Progenitor cell of endocrine pancreas (in vitro differentiated cells): ENCODE data around the gene CCDC171. TPM values are rescaled to one million over a fixed set of nuclear protein-coding genes. Genes with fewer than 3 reads are reported as not detected.
A peak's percentile ranks its signal among the peaks of the same experiment; 100 is the strongest.

Experiments
- DNase-seq: peaks from one replicate; pipeline ENCODE4 v3.0.0; 2021; ENCODE audit warnings: low spot score; ENCODE audit not compliant: unreplicated experiment
- H3K27ac Mint-ChIP-seq: 2 replicates; pipeline ENCODE4 v1.8.0; 2021; ENCODE audit warnings: mild to moderate bottlenecking, moderate library complexity, mixed read lengths
- H3K27me3 Mint-ChIP-seq: 2 replicates; pipeline ENCODE4 v1.8.0; 2021; ENCODE audit warnings: mixed read lengths
- H3K36me3 Mint-ChIP-seq: 2 replicates; pipeline ENCODE4 v1.8.0; 2022; ENCODE audit warnings: mixed read lengths; ENCODE audit not compliant: insufficient read depth
- H3K4me1 Mint-ChIP-seq: 2 replicates; pipeline ENCODE4 v1.8.0; 2021; ENCODE audit warnings: low read depth, mixed read lengths
- H3K4me3 Mint-ChIP-seq: 2 replicates; pipeline ENCODE4 v1.8.0; 2021; ENCODE audit warnings: low read depth, mild to moderate bottlenecking, moderate library complexity, mixed read lengths
- H3K9me3 Mint-ChIP-seq: 2 replicates; pipeline ENCODE4 v1.8.0; 2021; ENCODE audit warnings: low read depth, mixed read lengths
- CTCF ChIP-seq: fragments of 200-600 bp; sonication (generic); IDR thresholded peaks from one replicate; pipeline ENCODE4 v1.5.0; 2021; ENCODE audit warnings: antibody characterized with exemption, mild to moderate bottlenecking; ENCODE audit not compliant: unreplicated experiment
- total RNA-seq: library from RNA; stranded (reverse); gene quantifications from 2 replicates; pipeline ENCODE4 v1.2.1, GENCODE V29; 2021

The CCDC171 gene
- total RNA-seq, 1 donor from 2014 or later = 5.1 TPM

DNA sequence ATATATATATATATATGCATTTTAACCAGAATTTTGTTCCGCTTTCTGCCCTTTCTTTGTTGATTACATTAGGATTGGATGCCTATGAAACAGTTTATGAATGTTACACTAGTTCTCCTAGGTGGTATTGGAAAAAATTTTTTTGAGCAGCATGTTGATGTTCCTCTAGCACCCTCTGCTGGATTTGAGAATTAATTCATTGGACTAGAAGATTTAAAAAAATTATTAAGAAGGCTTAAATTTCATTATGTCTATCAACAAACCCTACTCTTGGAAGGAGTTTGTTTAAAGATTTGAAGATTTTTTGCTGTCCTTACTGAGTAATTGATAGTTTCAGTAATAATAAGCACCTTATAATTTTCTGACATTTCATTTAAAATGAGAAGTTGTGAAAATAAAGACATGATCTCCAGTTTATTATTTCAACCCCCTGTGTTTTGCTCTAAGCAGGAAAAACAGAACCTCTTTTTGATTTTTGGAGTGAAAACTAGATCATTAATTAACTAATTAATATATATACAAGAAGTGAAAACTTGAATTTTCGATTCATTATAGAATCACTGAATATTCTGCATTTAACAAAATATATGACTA is 89.6 kb downstream of the CCDC171 start:
- Mint-ChIP-seq H3K36me3 (peaks cover 3% of the 10 kb centered on the region), H3K27me3 (no peaks in the 10 kb centered on the region), H3K4me1 (no peaks in the 10 kb centered on the region), H3K27ac (no peak overlapping the region), H3K4me3 (no peak overlapping the region), H3K9me3 (peaks cover 17% of the 10 kb centered on the region)
- DNase-seq = no peak
- TF ChIP-seq CTCF = peak; percentile 63

DNA sequence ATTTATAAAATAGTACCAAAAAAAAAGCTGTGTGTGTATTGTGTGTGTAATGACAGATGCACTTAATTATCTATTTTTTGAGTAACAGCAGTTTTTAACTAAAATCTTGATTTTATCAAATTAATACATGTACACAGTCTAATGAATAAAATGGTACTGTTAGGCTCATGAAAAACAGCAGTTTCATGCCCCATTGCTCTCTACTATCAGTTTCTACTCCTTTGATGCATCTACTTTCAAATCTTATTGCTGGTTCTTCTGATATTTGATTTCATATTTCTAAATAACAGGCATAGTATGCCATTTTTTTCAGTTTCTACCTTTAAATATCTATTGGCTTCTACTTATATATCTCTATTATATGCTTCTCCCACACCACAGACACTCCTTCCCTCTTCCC is 117.4 kb downstream of the CCDC171 start:
- peaks cover 5% of the 10 kb centered on the region for H3K36me3 Mint-ChIP-seq
- no peak for TF ChIP-seq CTCF
- H3K4me3 Mint-ChIP-seq = no peak overlapping the region
- peaks cover 11% of the 10 kb centered on the region for H3K9me3 Mint-ChIP-seq
- no peak for DNase-seq
- H3K27ac Mint-ChIP-seq = no peak overlapping the region
- no peaks in the 10 kb centered on the region for H3K4me1 Mint-ChIP-seq
- no peaks in the 10 kb centered on the region for H3K27me3 Mint-ChIP-seq

DNA sequence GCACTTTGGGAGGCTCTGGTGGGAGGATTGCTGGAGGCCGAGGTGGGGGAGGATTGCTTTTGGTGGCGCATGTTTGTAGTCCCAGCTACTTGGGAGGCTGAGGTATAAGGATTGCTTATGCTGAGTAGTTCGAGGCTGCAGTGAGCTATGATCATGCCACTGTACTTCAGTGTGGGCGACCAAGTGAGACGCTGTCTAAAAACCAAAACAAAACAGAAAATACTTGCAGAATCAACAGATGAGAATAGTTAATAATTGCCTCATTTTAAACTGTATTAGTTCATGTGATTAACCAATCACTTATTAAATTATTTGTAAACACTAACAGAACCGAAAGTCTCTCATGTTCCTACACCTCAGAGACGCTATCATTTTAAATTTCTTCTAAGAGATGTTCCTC is 118.1 kb downstream of the CCDC171 start:
- Mint-ChIP-seq H3K27ac (no peak overlapping the region), H3K27me3 (no peaks in the 10 kb centered on the region), H3K36me3 (peaks cover 5% of the 10 kb centered on the region), H3K9me3 (peaks cover 11% of the 10 kb centered on the region), H3K4me1 (no peaks in the 10 kb centered on the region), H3K4me3 (no peak overlapping the region)
- TF ChIP-seq CTCF = no peak
- DNase-seq = no peak

DNA sequence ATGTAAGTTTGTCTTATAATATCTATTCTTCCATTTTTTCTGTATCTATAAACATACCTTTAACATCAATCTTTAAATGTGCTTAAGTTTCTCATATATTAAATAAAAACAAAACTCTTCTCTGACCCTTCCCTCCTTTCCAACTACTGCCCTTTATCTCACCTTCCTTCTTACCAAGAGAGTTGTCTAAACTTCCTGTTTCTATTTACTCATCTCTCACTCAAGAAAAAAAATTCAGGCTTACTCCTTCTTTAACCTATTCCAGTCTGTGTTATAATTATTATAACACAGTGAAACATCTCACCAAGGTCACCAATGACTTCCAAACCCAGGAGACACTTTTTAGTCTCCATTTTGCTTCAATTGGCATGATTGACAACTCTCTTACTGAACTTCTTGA is 140.9 kb downstream of the CCDC171 start:
- H3K9me3 Mint-ChIP-seq = peaks cover 10% of the 10 kb centered on the region
- H3K4me3 Mint-ChIP-seq = no peak overlapping the region
- H3K4me1 Mint-ChIP-seq = no peaks in the 10 kb centered on the region
- no peak for DNase-seq
- H3K27me3 Mint-ChIP-seq = no peaks in the 10 kb centered on the region
- no peak for TF ChIP-seq CTCF
- H3K36me3 Mint-ChIP-seq = peaks cover 3% of the 10 kb centered on the region
- no peak overlapping the region for H3K27ac Mint-ChIP-seq

DNA sequence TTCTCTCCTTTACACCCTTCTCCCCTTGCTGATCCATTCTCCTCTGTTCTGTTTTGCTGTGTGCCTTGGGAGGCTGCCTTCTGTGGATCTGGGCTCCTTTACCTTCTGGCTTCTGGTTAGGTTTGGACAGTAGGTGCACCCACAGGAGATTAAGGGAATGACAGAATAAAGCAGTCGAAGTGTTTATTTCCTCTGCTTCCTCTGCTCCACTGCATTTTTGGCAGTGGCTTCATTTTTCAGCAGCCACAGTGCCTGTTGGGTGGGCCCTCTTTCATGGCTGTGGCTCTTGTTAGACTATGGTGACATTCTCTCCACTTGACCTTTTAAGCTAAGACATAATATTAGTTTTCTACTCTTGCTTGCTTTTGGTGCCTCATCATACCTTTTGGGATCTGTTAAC is 144.1 kb downstream of the CCDC171 start:
- no peaks in the 10 kb centered on the region for H3K27me3 Mint-ChIP-seq
- H3K4me3 Mint-ChIP-seq = no peak overlapping the region
- H3K9me3 Mint-ChIP-seq = peaks cover 11% of the 10 kb centered on the region
- H3K27ac Mint-ChIP-seq = no peak overlapping the region
- H3K36me3 Mint-ChIP-seq = peaks cover 16% of the 10 kb centered on the region
- no peak for DNase-seq
- no peak for TF ChIP-seq CTCF
- H3K4me1 Mint-ChIP-seq = no peaks in the 10 kb centered on the region
